GM18502 (cell line): ENCODE measurements around the gene DCTN2.
A peak's percentile ranks its signal among the peaks of the same experiment; 100 is the strongest.

Experiments
- ATAC-seq: cut with Tn5 transposase; IDR thresholded peaks from one replicate; pipeline ENCODE4 v1.9.1; 2021; ENCODE audit warnings: mild to moderate bottlenecking; ENCODE audit not compliant: unreplicated experiment, poor library complexity

DCTN2 gene

DNA sequence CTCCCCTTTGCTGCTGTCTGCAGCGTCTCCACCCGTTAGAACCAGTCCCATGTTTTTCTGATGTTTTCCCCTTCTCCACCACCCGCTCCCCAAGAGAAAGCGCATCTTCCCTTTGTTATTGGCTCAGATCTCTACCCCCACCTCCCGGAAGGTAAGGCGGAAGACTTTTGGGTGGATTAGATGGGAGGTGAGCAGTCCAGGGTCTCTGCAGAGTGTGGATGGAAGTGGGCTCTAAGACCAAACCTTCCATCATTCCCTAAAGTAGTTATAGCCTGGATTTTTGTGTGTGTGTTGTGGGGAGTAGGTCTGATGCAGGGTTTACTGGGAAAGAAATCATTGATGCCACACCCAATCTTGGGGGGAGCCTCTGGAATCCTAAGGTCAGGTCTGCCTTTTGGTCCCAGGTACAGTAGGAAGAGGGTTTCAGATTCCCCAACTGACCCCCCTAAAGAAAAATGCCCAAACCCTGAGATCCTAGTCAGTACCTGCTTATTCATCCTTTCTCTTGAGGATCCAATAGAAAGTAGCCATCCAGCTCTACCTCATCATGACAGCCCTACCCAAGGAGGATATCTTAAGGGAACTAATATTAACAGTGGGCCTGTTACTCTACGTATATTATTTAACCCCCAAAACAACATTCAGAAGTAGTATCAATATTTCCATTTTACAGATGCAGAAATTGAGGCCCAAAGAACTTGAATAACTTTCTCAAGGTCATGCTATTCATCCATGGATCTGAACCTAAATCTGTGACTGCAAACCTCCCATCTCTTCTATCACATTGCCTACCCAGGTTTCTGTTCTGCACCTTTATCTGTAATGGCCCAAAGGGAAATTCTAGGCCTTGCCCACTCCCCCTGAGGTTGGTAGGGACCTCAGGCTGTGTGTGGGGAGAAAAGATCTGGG is 3.9 kb upstream of the DCTN2 start:
- ATAC-seq: no peak

DNA sequence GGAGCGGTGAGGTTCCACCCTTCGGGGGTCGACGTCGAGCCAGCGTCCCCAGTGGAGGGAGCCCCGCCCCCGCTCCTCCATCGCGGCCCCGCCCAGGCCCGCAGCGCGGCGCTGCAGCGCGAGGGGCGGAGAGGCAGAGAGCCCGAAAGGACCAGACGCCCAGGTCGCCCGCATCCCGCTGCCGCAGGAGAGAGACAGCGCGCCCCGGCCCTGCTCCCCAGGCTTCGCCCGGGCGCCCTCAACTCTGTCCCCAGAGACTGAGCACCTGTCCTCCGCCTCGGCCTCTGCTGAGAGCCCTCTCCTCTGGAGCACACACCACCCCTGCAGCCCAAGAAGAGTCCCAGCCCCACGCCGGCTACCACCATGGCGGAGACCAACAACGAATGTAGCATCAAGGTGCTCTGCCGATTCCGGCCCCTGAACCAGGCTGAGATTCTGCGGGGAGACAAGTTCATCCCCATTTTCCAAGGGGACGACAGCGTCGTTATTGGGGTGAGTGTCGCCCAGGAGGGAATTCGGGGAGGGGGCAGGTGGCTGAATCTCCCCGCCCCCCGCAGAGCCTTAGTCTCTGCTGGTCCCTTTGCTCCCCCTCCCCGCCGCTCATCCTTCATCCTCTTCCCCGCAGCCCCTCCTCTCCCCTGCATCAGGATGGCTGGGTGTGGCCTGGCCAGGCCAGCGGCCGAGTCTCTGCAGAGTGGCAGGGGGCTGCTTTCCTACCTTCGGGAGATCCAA is 3.1 kb upstream of the DCTN2 start, which contains the start of gene KIF5A:
Gene KIF5A (plus strand): TSS at position 136 of the 732 bp plus-strand sequence. CDS start 228 bp downstream, at position 364.
- peak; percentile 30 for ATAC-seq

DNA sequence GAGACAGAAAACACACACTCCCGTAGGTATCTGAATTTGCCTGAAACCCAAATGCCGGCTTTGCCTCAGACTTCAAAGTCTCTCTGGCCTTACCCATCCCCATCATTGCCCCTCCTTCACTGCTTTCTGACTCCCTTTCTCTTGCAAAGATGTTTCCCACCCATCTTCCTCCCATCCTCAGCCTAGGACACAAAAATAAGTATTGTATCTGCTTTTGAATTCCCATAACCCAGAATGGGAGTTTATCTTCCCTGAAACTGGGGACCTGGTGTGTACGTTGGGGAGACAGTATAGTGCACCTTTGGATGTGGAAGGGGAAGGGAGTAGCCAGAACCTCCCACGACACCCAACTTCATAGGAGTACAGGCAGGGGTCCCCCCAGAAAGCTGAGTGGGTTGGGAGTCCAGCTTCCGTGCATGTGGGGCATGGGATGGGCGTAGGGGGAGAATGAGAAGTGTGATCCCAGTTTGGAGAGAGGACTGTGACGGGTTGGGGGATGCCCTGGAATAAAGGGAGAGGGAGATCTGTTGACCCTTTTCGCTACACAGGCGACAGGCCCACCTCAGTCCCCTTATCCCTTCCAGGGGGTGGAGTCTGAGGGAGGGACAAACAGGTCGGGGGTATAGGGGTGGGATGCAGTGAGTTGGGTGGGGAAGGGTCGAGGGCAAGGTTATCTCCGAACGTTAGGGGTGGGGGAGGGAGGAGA is 2.4 kb upstream of the DCTN2 start:
- no peak for ATAC-seq

DNA sequence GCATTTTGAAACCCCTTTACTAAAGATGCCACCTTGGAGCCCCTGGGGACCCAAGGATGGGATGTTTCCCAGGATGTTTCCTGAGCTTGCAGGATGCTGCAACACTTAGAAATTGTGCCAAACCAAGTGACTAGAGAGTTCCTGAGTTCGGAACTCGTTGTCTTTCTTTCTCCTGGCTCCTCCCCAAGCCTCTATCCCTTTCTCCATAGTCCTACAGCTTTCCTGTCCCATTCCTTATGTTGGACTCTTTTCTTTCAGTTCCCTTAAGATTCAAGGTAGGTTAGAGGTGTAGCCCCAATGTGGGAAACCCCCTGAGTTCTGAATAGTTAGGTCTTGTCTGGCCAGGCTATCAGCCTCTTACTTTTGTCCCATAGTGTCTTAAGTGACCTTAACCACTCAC is 1.5 kb upstream of the DCTN2 start:
- ATAC-seq: no peak

DNA sequence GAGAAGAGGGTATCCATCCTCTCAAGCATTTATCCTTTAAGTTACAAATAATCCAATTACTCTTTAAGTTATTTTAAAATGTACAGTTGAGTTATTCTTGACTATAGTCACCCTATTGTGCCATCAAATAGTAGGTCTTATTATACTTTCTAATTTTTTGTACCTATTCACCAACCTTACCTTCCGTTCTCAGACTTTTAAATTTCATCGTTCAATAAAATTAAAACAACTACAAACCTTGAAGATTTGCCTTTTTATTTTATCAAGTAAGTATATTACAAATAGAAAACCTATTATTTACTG is 972 bp upstream of the DCTN2 start:
- ATAC-seq: no peak

DNA sequence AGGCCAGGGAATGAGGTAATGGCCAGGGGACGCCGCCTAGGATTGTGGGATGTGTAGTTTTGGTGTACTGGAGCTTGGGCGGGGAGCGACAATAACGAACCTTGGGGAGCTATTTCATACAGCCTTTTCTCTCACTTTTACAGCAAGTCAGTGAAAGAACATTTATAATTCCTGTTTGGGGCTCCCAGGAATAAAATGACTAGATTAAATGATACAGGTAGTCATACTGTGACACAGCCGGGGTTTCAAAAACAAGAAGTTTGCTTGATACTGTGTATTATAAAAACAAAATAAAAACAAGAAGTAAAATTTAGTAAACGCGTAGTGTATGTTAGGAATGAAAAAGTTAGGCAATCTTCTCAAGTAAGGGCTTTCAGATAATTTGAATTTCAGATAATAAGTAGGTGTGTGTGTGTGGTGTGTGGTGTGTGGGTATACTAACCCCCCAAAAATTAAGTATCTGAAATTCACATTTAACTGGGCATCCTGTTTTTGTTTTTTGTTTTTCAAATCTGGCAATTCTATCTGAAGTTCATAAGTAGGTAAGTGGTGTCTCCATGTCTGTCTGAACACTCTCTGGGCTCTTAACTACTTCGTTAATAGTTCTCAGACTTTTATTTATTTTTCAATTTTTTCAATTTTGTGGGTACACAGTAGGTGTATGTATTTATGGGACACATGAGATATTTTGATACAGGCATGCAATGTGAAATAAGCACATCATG is 458 bp upstream of the DCTN2 start:
- ATAC-seq: no peak

DNA sequence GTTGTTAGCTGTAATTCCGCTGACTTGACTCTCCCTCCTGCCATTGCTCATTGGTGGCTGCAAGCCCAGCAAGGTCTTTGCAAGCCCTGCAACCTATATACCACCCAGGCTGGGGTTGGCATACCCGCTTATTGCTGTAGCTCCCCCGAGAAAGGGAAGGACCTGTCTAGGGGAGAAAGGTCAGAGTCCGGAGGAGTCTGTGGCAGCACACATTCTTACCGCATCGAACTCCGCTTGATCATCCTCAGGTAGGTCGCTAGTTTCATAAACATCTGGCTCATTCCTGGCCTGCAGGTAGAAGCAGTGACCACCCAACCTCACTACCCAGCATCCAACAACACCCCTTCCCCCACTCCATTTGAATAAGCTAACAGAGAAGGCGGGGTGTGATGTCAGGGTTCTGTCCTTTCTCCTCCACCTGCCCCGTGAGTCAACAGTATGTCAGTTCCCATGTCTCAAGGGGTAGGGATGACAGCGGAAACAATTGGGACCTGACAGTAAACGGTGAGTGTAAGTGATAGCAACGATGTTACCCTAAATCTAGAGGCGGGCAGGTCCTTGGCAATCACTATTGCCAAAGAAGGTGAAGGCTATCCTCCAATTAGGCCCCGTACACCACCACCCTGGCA is 1.1 kb downstream of the DCTN2 start:
- ATAC-seq: peak; percentile 1

DNA sequence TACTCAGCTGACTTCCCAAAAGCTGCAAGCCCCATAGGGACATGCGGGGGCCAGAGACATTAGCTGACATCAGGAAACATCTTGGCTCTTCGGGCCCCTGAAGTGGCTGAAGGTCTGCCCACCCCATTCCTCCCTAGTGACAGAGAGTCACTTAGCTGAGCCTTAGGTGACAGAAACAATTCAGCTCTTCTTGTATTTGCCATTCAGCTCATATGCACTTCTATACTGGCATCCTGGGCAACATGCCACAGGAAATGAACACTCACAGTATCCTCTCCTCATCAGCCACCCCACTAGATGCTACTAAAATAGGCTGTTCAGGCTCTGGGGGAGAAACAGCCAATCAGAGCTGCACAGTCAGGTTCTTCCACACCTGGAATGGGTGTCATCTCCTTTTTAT is 3.4 kb downstream of the DCTN2 start:
- no peak for ATAC-seq

DNA sequence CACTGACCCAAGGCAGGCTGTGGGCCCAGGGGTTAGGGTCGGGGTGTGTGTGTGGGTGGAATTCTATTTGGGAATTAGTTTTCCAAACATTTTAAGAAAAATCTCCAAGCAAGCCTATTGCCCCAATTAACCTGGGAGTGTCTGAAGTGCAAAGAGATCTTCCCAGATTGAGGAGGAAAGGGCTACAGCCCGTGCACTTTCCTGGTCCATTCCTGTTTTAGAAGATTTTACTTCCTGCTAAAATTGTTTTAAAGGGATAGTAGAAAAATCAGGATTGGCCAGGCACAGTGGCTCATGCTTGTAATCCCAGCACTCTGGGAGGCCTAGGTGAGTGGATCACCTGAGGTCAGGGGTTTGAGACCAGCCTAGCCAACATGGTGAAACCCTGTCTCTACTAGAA is 5.3 kb downstream of the DCTN2 start:
- ATAC-seq: no peak

DNA sequence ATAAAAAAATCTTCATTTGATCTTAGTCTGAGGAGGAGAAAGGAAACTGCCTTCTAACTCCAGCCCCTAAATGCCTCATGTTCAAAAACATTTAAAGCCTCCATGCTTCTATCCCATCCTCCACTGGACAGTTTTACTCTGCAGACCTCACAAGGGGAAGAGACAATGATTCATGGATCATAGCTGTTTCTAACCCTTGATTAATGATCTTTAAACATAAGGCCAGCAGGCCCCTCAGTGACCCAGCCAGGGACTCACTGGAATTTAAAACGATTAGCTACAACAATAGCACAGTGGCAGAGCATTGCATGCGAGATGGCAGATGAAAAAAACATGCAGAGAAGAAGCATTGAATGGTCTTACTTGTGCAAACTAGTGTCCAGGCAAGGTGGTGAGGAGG is 6.0 kb downstream of the DCTN2 start:
- ATAC-seq: no peak

DNA sequence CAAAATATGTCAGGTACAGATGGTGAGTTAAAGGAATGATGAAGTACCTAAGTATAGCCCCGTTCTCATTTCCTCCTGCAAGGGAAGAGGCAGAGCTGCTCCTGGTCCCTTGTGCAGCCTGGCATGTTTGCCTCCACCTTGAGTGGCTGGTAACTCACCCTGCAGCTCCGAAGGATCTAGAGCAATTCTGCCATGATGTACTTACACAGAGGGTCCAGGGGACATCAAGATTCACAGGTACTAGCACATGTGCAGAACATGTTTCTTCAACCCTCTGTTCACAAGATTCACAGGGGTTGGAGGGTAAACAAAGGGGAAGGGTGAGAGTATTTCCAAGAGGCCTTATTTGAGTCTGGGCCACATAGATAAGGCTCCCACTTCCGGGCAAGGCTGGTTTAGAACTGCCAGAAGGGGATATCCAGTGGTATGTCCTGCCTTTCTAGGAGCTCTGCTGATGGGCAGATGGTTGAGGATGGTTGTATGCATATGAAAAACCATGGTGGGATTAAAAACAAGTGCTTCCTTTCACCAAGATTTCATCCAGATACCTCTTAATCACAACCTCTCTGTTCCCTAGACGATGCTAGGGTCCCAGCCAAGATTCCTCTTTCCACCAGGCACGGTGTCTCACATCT is 7.7 kb downstream of the DCTN2 start:
- ATAC-seq: no peak

DNA sequence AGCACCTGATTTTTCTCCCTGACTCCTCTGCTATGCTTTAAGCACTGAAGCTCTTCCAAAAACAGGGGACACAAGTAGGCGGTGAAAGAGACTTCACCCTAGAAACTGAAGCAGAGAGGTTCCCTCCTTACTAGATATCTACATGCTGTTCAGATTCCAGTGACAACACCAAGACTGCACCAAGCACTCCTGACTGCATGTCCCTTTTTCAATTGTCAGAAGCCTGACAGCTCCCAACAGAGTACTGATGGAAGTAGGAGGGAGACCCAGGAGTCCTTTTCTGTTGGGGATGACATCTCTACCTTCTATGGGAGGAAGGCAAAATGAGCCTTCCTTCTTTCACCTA is 10.4 kb downstream of the DCTN2 start:
- ATAC-seq: no peak

DNA sequence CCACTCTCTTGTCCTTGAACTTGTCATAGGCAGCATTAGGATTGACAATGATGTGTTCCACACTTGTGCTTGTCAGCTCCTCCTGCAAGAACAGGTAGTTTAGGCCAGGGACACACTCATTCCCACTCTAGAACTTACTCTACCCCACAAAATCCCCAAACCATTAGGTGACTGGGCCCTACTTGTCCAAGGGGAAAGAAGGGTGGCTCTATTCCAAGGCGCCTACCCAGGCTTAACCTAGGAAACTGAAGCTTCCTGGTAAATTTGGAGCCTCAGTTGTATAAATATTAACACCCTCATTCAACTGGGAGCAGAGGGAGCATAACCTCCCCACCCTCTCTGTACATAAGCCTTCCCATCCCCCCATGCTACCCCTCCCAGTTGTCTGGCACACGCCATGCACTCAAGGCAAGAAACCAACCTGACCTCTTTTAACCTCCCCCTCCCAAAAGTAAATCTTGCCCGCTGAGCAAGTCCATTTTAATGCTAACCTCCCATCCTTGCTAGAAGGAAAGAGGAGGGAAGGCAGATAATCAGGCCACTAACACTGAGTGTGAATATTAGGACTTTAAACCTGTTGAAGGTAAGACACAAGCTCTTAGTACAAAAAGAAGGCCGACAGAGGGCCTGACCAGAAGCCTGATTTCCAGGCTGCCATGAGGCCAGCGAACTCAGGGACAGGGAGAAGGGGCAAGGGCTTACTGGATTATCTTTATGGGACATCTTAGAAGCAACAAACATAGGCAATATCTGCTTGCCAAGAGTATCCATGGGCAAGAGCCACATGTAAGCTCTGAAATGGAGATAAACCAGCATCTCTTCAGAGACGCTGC is 11.0 kb downstream of the DCTN2 start:
- no peak for ATAC-seq

DNA sequence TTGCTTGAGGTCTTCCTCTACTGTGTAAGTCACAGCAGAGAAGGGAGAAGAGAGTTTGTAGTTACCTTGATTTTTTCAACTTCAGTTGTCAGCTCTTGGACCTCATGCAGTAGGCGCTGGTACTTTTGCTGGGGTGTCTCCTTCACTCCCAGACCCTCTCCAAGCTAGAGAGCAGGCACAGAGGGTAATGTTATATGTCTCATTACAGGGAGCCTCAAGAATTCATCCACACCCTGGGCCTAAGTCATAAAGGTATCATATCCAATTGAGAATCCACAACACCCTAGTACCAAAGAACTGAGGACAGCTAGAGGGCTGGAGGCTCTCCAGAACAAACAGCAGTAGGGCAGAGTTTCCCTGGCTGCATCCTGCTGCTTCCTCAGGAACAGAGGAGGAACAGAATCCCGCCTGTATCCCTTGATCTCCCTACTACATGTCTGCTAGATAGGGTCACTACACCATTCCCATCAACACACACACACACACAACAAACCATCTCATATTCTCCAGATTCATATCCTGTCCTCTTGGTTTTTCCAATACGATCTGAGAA is 11.9 kb downstream of the DCTN2 start:
- no peak for ATAC-seq

DNA sequence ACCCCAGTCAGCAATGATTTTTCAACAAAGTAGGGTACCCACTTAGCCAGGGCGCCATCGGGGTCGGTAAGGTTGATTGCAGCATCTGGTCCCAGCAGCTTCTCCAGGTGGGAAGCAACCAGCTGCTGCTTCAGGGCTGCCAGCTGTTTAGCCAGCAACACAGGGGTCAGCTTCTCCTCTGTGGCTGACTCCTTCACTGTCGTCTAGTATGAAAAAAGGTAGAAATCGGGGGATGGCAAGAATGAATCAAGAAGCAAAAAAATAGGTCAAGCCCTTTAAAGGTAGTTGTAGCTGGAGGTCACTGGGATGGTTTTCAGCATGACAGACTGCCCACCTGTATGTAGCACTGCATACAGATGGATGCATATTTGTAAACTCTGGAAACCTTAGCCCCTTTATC is 12.7 kb downstream of the DCTN2 start:
- no peak for ATAC-seq

DNA sequence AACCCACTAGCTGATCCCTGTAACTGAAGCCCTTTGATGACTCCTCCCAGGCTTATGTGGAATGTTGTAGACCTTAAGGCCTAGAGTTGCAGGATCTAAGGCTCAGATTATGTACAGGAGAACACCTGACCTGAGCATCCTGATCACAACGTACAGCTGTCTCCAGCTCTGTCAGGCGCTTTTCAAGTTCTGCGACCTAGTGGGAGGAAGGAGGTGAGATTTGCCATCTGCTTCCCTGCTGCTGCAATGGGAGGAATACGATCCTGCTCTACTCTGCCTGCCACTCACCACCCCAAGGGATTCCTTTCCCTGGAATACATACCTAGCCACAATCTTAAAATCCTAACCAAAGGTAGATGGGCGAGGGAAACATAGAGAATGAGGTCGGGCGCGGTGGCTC is 13.9 kb downstream of the DCTN2 start:
- no peak for ATAC-seq

DNA sequence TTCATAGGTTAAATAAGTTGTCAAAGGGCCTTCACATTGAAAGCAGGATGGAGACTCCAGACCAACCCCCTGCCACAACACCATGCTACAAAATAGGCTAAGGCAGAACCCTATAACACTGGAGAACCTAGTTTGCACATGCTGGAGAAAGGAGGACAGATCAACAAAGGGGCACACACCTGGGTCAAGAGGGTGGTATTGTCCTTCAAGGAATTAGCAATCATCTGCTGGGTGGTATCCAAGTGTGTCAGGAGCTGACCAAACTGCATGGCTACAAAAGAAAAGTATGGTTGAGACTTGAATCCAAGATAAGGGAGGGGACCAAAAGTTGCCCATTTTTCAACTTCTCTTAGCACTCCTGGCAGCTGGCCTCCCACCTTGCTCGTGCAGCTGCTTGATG is 15.2 kb downstream of the DCTN2 start:
- ATAC-seq: no peak

DNA sequence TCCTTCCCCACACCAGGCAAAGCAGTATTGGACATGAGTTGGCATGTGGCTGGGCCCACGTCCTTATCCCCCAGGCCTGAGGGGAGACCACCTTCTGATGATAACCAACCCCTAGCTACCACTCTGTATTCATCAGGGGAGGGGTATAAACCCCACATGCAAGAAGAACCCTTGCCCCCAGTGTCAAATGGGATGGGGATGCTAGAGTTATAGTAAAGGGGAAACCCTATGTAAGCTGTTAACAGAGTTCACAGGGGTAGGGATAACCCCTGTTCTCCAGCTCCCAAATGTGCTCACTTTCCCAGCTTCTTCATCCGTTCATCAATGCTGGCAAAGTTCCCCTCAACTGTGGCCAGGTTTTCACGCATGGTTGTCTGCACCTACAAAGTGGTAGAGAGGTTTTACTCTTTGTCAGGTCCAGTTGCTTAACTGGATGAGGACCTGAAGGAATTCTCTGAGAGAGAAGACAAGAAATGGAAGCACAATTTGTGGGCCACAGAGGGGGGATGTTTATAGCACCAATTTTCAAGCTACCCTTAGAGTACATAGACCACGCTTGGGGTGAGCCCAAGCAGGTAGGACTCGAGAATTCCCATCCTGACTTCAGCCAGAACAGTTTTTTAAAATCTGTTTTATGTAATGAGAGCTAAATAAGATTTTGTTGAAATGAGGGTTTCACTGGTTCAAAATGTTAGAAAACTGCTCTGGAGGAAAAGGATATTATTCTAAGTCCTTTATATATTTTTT is 16.4 kb downstream of the DCTN2 start:
- no peak for ATAC-seq
